NCI-H345 treated with DMSO at 0.1 percent for 48 hours (cell line): ENCODE measurements around the gene CD22.

ENCODE experiments used
- DNase-seq: peaks from one replicate; lab custom pipeline; 2025; ENCODE audit not compliant: unreplicated experiment; lab: John Stamatoyannopoulos, UW

CD22 gene

GRCh38 chr19:35381318-35381717, 52.3 kb downstream of the CD22 start:
- DNase-seq, result no peak

GRCh38 chr19:35381926-35382325, 52.9 kb downstream of the CD22 start:
- DNase-seq, result no peak

- DNase-seq, result no peak
These were observed 54.5 kb downstream of the CD22 start for GRCh38 chr19:35383536-35383935.

- DNase-seq, result no peak
These were observed 59.5 kb downstream of the CD22 start for GRCh38 chr19:35388277-35389054.

- no peak for DNase-seq
These were observed 60.3 kb downstream of the CD22 start for GRCh38 chr19:35389192-35389861.

- no peak for DNase-seq
These were observed 64.0 kb downstream of the CD22 start for GRCh38 chr19:35392742-35393715.

- DNase-seq, result no peak
These were observed 66.6 kb downstream of the CD22 start for GRCh38 chr19:35395382-35396199.

- DNase-seq, result no peak
These were observed 67.4 kb downstream of the CD22 start for GRCh38 chr19:35396240-35396885.
